VCaP (cell line): ENCODE data around the gene CDH18.

ENCODE experiments used
- H3K27ac ChIP-seq: fragments of 450-650 bp; 2 replicates; pipeline ENCODE4 v1.5.1; 2017
- CTCF ChIP-seq: fragments of 450-650 bp; conservative IDR thresholded peaks from 2 replicates; pipeline ENCODE4 v1.5.1; 2017; ENCODE audit warnings: mild to moderate bottlenecking, moderate library complexity

CDH18 gene

GRCh38 chr5:19770396-19770795 lies 217.6 kb downstream of the CDH18 start:
- no peak overlapping the region for H3K27ac ChIP-seq
- TF ChIP-seq CTCF: no peak

- no peak overlapping the region for H3K27ac ChIP-seq
- TF ChIP-seq CTCF: no peak
These were observed 220.0 kb downstream of the CDH18 start for GRCh38 chr5:19767987-19768386.

- no peak overlapping the region for H3K27ac ChIP-seq
- no peak for TF ChIP-seq CTCF
These were observed 234.4 kb downstream of the CDH18 start for GRCh38 chr5:19753579-19753978.

- no peak overlapping the region for H3K27ac ChIP-seq
- no peak for TF ChIP-seq CTCF
These were observed 236.7 kb downstream of the CDH18 start for GRCh38 chr5:19751326-19751725.

- no peak for TF ChIP-seq CTCF
- H3K27ac ChIP-seq: no peak overlapping the region
These were observed 242.8 kb downstream of the CDH18 start for GRCh38 chr5:19745247-19745646.

GRCh38 chr5:19739671-19740070 lies 248.3 kb downstream of the CDH18 start:
- no peak for TF ChIP-seq CTCF
- no peak overlapping the region for H3K27ac ChIP-seq

- no peak overlapping the region for H3K27ac ChIP-seq
- TF ChIP-seq CTCF: no peak
These were observed 253.2 kb downstream of the CDH18 start for GRCh38 chr5:19734776-19735175.
